Keratinocyte (primary cell): ENCODE results near the gene CRYGS.

Experiments
- EZH2 ChIP-seq: IDR thresholded peaks from one replicate; pipeline ENCODE4 v1.6.1; 2012; ENCODE audit warnings: inconsistent platforms, mild to moderate bottlenecking, low read length, moderate library complexity
- TF ChIP-seq, protein P1 (sequence below), 3 experiments: IDR thresholded peaks in 1 of 3; conservative IDR thresholded peaks in 1 of 3; optimal IDR thresholded peaks in 1 of 3; 2 replicates in 2 of 3; 3 replicates in 1 of 3; pipeline versions ENCODE3 to v1.5.1; 2011; ENCODE audit warnings: low read length in 3 of 3, mild to moderate bottlenecking in 3 of 3, moderate library complexity in 2 of 3, control low read depth in 1 of 3, inconsistent platforms in 1 of 3; ENCODE audit not compliant: insufficient read depth in 2 of 3; ENCODE audit errors: extremely low read depth in 1 of 3

DNA sequence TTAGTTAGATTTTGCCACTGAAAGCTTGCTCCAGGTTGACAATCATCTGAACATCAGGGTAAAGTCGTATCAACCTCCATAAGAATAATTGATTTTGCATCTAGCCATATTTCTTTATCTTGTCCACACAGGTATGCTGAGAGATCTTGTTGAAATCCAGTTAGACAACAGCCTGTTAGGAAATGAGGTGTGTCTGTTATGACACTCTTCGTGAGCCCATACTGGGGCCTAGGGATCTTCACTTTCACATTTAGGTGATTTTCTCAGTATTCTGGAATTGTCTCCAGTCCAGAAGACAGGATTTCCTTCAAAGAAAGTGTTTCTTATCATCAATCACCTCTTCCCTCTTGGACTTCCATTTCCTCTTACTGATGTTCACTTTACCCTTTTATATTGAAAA, 44.5 kb upstream of the CRYGS start:
- TF ChIP-seq, protein P1, sequence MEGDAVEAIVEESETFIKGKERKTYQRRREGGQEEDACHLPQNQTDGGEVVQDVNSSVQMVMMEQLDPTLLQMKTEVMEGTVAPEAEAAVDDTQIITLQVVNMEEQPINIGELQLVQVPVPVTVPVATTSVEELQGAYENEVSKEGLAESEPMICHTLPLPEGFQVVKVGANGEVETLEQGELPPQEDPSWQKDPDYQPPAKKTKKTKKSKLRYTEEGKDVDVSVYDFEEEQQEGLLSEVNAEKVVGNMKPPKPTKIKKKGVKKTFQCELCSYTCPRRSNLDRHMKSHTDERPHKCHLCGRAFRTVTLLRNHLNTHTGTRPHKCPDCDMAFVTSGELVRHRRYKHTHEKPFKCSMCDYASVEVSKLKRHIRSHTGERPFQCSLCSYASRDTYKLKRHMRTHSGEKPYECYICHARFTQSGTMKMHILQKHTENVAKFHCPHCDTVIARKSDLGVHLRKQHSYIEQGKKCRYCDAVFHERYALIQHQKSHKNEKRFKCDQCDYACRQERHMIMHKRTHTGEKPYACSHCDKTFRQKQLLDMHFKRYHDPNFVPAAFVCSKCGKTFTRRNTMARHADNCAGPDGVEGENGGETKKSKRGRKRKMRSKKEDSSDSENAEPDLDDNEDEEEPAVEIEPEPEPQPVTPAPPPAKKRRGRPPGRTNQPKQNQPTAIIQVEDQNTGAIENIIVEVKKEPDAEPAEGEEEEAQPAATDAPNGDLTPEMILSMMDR (optimal IDR thresholded peaks at IDR 0.05 in 1 of 3, IDR thresholded peaks at IDR 0.05 in 1 of 3, conservative IDR thresholded peaks at IDR 0.05 in 1 of 3; ENCODE audit: extremely low read depth in 1 of 3, insufficient read depth in 2 of 3, low read length in 3 of 3): no peak
- TF ChIP-seq EZH2: no peak
